Middle frontal gyrus (tissue), 1 donor: ENCODE measurements around the gene ABCA9.
"Not testable (repeated sequence)": the region's sequence is repeated elsewhere in the genome, so short reads cannot be mapped to it uniquely, and the experiment has no call there.

Experiments
- DNase-seq: peaks from one replicate; pipeline ENCODE4 v3.0.0-alpha.2; 2015; ENCODE audit warnings: low spot score; ENCODE audit errors: extremely low spot score

Gene ABCA9

GRCh38 chr17:68954146-68954896 lies 106.4 kb downstream of the ABCA9 start:
- no peak for DNase-seq

- DNase-seq, result no peak
Measured at GRCh38 chr17:68953340-68953997, 107.3 kb downstream of the ABCA9 start.

- no peak for DNase-seq
Measured at GRCh38 chr17:68950725-68951124, 110.0 kb downstream of the ABCA9 start.

- not testable (repeated sequence) for DNase-seq
Measured at GRCh38 chr17:68947868-68948267, 112.9 kb downstream of the ABCA9 start.

GRCh38 chr17:68944435-68945035 lies 116.2 kb downstream of the ABCA9 start:
- DNase-seq, result no peak

- not testable (repeated sequence) for DNase-seq
Measured at GRCh38 chr17:68943812-68944182, 116.9 kb downstream of the ABCA9 start.

GRCh38 chr17:68943123-68943811 lies 117.5 kb downstream of the ABCA9 start:
- DNase-seq, result no peak

- DNase-seq, result no peak
Measured at GRCh38 chr17:68942389-68942788, 118.3 kb downstream of the ABCA9 start.

GRCh38 chr17:68941761-68942160 lies 119.0 kb downstream of the ABCA9 start:
- no peak for DNase-seq

- DNase-seq, result no peak
Measured at GRCh38 chr17:68939195-68939594, 121.5 kb downstream of the ABCA9 start.

GRCh38 chr17:68937890-68938514 lies 122.7 kb downstream of the ABCA9 start:
- no peak for DNase-seq

GRCh38 chr17:68927516-68927915 lies 133.2 kb downstream of the ABCA9 start:
- DNase-seq, result no peak

GRCh38 chr17:68924793-68925720 lies 135.7 kb downstream of the ABCA9 start:
- no peak for DNase-seq
